ENCODE results near the gene UQCC5. TPM values are rescaled to one million over a fixed set of nuclear protein-coding genes. Genes with fewer than 3 reads are reported as not detected.

Gene UQCC5
- total RNA-seq, 1 donor from 2014 or later: 22.8 TPM

GRCh38 chr3:52551118-52551517 lies 14.7 kb downstream of the UQCC5 start:
- no peaks in the 10 kb centered on the region for H3K27me3 Mint-ChIP-seq

DNA sequence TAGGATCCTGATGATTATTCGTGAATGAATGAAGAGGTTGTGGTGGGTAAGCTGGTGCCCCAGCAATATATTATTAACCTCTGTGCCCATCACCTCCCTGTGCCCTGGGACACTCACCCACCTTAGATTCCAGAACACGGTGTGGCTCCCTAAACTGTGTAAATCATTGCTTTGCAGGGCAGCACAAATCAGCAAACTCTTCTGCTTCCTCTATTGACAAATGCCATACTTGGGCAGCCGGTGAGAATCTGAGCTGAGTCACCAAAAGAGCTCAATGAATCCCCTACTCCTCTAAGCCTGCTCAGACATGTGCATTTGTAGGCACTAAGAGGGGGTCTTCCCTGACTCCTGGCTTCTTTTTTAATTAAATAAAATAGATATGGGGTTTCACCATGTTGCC lies 15.7 kb downstream of the UQCC5 start:
- no peak overlapping the region for H3K27ac Mint-ChIP-seq
- H3K36me3 Mint-ChIP-seq: peaks cover 9% of the 10 kb centered on the region
- TF ChIP-seq, protein P1, sequence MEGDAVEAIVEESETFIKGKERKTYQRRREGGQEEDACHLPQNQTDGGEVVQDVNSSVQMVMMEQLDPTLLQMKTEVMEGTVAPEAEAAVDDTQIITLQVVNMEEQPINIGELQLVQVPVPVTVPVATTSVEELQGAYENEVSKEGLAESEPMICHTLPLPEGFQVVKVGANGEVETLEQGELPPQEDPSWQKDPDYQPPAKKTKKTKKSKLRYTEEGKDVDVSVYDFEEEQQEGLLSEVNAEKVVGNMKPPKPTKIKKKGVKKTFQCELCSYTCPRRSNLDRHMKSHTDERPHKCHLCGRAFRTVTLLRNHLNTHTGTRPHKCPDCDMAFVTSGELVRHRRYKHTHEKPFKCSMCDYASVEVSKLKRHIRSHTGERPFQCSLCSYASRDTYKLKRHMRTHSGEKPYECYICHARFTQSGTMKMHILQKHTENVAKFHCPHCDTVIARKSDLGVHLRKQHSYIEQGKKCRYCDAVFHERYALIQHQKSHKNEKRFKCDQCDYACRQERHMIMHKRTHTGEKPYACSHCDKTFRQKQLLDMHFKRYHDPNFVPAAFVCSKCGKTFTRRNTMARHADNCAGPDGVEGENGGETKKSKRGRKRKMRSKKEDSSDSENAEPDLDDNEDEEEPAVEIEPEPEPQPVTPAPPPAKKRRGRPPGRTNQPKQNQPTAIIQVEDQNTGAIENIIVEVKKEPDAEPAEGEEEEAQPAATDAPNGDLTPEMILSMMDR (conservative IDR thresholded peaks at IDR 0.05): no peak
- no peaks in the 10 kb centered on the region for H3K27me3 Mint-ChIP-seq
- H3K4me3 Mint-ChIP-seq: no peak overlapping the region
- H3K4me1 Mint-ChIP-seq (ENCODE audit: unreplicated experiment): peaks cover 6% of the 10 kb centered on the region
- no peak for DNase-seq (ENCODE audit: extremely low spot score, unreplicated experiment)
- H3K9me3 Mint-ChIP-seq: no peaks in the 10 kb centered on the region

More at GRCh38 chr3:52551118-52551517, 14.7 kb downstream of the UQCC5 start:
- no peak overlapping the region for H3K27ac Mint-ChIP-seq
- H3K9me3 Mint-ChIP-seq: no peaks in the 10 kb centered on the region
- no peak overlapping the region for H3K4me3 Mint-ChIP-seq
- DNase-seq (ENCODE audit: extremely low spot score, unreplicated experiment): no peak
- peaks cover 5% of the 10 kb centered on the region for H3K4me1 Mint-ChIP-seq (ENCODE audit: unreplicated experiment)
- TF ChIP-seq, protein P1 (conservative IDR thresholded peaks at IDR 0.05): no peak
- peaks cover 9% of the 10 kb centered on the region for H3K36me3 Mint-ChIP-seq

DNA sequence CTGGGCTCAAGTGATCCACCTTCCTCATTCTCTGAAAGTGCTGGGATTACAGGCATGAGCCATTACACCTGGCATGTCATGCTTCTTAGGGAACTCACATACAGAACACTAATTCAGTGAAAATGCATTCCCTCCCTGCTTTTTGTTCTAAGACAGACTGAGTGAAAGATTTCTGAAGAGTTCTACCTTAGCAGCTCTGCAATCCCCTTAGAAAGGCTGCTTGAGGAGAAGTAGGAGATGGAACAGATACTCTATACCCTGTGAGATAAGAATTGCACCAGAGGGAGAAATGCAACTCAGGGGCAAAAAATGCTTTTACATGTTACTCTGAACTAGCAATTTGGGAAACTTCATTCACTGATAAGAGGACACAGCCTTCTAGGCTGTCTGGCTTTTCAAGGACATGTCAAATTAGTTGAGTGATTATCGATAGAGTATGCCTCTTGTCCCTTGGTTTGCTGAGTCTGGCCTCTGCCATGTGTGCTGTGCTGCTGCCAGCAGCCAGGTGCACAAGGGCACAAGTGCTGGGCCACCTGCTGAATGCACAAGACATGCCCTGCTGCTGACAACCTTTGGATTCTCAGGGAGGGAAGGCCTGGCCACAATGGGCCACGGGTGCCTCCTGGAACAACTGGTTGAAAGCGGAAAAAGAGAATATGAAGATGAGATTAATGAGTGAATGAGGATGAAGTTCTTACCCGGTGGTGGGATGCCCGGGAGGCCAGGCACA lies 17.8 kb downstream of the UQCC5 start:
- TF ChIP-seq, protein P1 (conservative IDR thresholded peaks at IDR 0.05): no peak
- Mint-ChIP-seq H3K27ac (no peak overlapping the region), H3K36me3 (peaks cover 12% of the 10 kb centered on the region), H3K4me3 (no peak overlapping the region), H3K9me3 (no peaks in the 10 kb centered on the region), H3K27me3 (no peaks in the 10 kb centered on the region), H3K4me1 (ENCODE audit: unreplicated experiment) (peaks cover 9% of the 10 kb centered on the region)
- no peak for DNase-seq (ENCODE audit: extremely low spot score, unreplicated experiment)

DNA sequence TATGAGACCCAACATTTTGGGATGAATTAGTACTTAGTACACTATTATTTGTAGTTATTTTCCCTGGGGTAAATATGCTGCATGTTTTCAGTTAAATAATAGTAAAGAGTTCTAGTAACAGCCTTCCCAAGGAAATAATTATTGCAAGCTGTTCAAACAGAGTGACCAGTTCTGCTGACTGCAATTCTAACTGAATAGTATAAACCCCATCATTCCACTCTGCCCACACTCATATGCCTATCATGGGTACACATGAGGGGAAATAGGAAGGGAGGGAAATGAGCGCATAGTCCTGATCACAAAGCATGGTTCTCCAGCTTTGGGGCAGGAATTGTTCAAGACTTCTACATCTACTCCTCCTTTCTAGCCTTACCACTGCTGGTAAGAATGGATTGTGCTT lies 18.7 kb downstream of the UQCC5 start:
- no peak for DNase-seq (ENCODE audit: extremely low spot score, unreplicated experiment)
- Mint-ChIP-seq H3K4me1 (ENCODE audit: unreplicated experiment) (peaks cover 9% of the 10 kb centered on the region), H3K27ac (no peak overlapping the region), H3K27me3 (no peaks in the 10 kb centered on the region), H3K9me3 (no peaks in the 10 kb centered on the region), H3K4me3 (no peak overlapping the region), H3K36me3 (peaks cover 17% of the 10 kb centered on the region)
- TF ChIP-seq, protein P1 (conservative IDR thresholded peaks at IDR 0.05): no peak

GRCh38 chr3:52557011-52557960 lies 20.9 kb downstream of the UQCC5 start:
- Mint-ChIP-seq H3K4me1 (ENCODE audit: unreplicated experiment) (peaks cover 9% of the 10 kb centered on the region), H3K27me3 (no peaks in the 10 kb centered on the region), H3K36me3 (peaks cover 21% of the 10 kb centered on the region), H3K9me3 (no peaks in the 10 kb centered on the region), H3K27ac (no peak overlapping the region), H3K4me3 (no peak overlapping the region)
- TF ChIP-seq, protein P1 (conservative IDR thresholded peaks at IDR 0.05): no peak
- no peak for DNase-seq (ENCODE audit: extremely low spot score, unreplicated experiment)
